ENCODE data around the gene SP4.

DNA sequence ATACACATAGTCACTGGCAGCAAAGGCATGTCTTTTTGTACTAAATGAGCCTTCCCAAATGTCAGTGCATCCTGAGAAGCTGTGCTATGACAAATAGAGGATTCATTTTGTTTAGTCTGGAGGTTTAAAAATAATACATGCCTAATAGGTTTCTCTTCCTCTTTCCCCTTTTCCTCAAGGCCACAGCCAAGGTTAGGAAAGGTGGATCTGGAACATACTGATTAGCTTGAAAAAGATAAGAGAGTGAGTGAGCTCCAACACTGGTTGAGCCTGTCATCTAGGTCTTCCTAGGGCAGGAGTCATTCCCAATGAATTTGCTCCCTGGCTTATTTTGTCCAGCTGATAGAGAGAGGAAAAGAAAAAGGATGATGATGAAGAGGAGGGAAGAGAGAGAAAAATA, 14.4 kb upstream of the SP4 start:
- TF ChIP-seq, protein P1, sequence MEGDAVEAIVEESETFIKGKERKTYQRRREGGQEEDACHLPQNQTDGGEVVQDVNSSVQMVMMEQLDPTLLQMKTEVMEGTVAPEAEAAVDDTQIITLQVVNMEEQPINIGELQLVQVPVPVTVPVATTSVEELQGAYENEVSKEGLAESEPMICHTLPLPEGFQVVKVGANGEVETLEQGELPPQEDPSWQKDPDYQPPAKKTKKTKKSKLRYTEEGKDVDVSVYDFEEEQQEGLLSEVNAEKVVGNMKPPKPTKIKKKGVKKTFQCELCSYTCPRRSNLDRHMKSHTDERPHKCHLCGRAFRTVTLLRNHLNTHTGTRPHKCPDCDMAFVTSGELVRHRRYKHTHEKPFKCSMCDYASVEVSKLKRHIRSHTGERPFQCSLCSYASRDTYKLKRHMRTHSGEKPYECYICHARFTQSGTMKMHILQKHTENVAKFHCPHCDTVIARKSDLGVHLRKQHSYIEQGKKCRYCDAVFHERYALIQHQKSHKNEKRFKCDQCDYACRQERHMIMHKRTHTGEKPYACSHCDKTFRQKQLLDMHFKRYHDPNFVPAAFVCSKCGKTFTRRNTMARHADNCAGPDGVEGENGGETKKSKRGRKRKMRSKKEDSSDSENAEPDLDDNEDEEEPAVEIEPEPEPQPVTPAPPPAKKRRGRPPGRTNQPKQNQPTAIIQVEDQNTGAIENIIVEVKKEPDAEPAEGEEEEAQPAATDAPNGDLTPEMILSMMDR (IDR thresholded peaks at IDR 0.05): no peak
- no peak for TF ChIP-seq EZH2 (IDR thresholded peaks at IDR 0.05; ENCODE audit: borderline replicate concordance, insufficient read depth, low read depth, low read length, poor library complexity, severe bottlenecking)

Measured in B cell (primary cell).